Measurements from ENCODE around the gene KRT38. TPM values are rescaled to one million over a fixed set of nuclear protein-coding genes. Genes with fewer than 3 reads are reported as not detected.
A peak's percentile ranks its signal among the peaks of the same experiment; 100 is the strongest.

The KRT38 gene
- total RNA-seq, 1 donor from 2014 or later = not detected

DNA sequence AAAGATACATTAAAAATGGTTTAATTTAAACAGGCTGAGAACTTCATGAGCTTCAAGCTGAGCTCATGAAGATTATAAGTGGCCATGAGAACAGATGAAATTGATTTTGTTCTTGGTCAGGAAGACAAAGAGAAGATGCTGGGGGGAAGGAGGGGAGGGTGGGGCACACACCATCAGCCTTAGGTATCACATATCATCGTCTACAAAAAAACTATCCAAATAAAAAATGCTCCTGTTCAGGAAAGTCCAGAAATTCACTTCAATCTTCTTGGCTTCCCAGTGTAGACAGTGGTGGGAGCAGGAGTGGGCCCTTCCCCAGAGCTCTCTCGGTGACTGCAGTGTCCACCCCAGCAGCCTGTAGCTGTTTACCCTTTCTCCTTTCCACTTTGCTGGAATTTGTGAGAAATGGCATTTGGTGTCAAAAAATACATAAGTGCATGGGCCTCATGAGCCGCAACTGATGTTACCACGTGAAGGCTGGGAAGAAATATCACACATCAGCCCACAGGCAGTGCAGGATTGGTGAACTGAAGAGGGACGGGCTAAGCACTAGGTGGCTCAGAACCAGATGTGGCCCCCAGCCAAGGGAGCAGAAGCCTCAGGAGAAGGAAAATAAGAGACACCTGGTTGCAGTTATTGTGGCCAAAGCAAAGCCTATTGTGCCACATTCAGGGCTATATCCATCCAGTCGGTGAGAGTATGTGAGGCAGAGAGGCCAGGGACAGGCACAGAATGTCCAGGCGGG, 22.5 kb downstream of the KRT38 start:
- ATAC-seq (no peak), DNase-seq (no peak)
- Histone ChIP-seq H3K4me1 (no peaks in the 10 kb centered on the region), H3K27ac (no peak overlapping the region), H3K9me3 (no peaks in the 10 kb centered on the region), H3K27me3 (ENCODE audit: low read depth) (no peaks in the 10 kb centered on the region), H3K36me3 (no peaks in the 10 kb centered on the region), H3K4me3 (no peak overlapping the region)
- intact Hi-C loops (cut with DNase I) = no loop called here
- TF ChIP-seq, protein P1, sequence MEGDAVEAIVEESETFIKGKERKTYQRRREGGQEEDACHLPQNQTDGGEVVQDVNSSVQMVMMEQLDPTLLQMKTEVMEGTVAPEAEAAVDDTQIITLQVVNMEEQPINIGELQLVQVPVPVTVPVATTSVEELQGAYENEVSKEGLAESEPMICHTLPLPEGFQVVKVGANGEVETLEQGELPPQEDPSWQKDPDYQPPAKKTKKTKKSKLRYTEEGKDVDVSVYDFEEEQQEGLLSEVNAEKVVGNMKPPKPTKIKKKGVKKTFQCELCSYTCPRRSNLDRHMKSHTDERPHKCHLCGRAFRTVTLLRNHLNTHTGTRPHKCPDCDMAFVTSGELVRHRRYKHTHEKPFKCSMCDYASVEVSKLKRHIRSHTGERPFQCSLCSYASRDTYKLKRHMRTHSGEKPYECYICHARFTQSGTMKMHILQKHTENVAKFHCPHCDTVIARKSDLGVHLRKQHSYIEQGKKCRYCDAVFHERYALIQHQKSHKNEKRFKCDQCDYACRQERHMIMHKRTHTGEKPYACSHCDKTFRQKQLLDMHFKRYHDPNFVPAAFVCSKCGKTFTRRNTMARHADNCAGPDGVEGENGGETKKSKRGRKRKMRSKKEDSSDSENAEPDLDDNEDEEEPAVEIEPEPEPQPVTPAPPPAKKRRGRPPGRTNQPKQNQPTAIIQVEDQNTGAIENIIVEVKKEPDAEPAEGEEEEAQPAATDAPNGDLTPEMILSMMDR (IDR thresholded peaks at IDR 0.05) = no peak

DNA sequence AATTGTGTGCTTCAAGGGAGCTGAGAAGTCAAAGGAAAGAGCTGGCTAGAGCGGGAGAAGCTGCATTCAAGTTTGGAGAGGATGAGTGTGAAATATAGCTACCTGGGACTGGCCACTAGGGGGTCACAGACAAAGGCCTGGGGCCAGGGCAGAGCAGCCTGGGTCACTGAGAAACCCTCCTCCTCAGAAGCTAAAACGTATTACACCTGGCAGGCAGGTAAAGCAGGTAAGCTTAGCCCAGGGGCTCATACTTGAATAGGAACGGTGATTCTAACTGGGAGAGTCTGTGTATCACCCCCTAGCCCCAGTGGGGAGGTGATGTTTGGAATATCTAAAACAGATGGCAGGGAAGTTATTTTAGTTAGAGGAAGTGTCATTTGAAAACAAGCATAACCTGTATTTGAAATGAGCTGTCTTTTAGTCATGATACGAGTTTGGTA, 23.2 kb downstream of the KRT38 start:
- Histone ChIP-seq H3K4me3 (no peak overlapping the region), H3K36me3 (no peaks in the 10 kb centered on the region), H3K9me3 (no peaks in the 10 kb centered on the region), H3K27me3 (ENCODE audit: low read depth) (no peaks in the 10 kb centered on the region), H3K27ac (no peak overlapping the region), H3K4me1 (no peaks in the 10 kb centered on the region)
- intact Hi-C loops (cut with DNase I) = no loop called here
- TF ChIP-seq, protein P1 (IDR thresholded peaks at IDR 0.05) = peak; percentile 24
- ATAC-seq = no peak
- no peak for DNase-seq

DNA sequence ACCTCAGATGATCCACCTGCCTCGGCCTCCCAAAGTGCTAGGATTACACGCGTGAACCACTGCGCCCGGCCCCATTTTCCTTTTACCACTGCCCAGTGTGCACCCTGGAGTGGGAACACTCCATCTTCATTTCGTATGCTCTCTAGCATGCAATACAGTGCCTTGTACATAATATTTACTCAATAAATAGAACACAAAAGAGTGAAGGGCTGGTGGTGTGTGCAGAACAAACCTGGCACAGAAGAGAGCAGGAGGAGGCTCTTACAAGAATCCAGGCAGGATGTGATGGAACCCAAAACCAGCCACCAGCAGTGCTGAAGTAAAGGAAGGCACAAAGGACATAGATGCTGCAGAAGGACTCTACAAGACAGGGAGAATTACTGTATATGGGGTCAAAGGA, 23.7 kb downstream of the KRT38 start:
- DNase-seq (no peak), ATAC-seq (no peak)
- Histone ChIP-seq H3K9me3 (no peaks in the 10 kb centered on the region), H3K36me3 (no peaks in the 10 kb centered on the region), H3K27me3 (ENCODE audit: low read depth) (no peaks in the 10 kb centered on the region), H3K4me1 (no peaks in the 10 kb centered on the region), H3K4me3 (no peak overlapping the region), H3K27ac (no peak overlapping the region)
- intact Hi-C loops (cut with DNase I) = no loop called here
- TF ChIP-seq, protein P1 (IDR thresholded peaks at IDR 0.05) = no peak

DNA sequence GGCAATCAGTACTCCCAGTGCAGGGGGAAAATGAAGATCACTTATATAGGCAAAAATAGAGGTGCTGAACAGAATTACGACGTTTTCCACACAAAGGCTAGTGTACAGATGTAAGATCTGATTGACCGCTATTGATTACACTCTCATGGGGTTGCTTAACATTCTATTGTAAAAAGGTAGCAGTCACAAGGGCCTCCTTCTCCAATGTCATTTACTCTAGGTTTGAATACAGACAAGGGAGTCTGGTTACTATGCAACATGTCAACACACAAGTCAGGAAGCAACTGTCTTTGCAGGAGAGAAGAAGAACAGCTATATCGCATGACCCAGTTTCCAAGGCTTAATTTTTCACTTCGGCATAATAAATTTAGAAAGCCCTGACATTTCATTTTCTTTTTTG, 24.3 kb downstream of the KRT38 start:
- no peak for ATAC-seq
- H3K9me3 ChIP-seq = no peaks in the 10 kb centered on the region
- no peak overlapping the region for H3K4me3 ChIP-seq
- peak overlapping the region; percentile 39 for H3K27ac ChIP-seq
- DNase-seq = no peak
- H3K27me3 ChIP-seq (ENCODE audit: low read depth) = no peaks in the 10 kb centered on the region
- TF ChIP-seq, protein P1 (IDR thresholded peaks at IDR 0.05) = no peak
- H3K4me1 ChIP-seq = no peaks in the 10 kb centered on the region
- H3K36me3 ChIP-seq = no peaks in the 10 kb centered on the region
- intact Hi-C loops (cut with DNase I) = no loop called here

DNA sequence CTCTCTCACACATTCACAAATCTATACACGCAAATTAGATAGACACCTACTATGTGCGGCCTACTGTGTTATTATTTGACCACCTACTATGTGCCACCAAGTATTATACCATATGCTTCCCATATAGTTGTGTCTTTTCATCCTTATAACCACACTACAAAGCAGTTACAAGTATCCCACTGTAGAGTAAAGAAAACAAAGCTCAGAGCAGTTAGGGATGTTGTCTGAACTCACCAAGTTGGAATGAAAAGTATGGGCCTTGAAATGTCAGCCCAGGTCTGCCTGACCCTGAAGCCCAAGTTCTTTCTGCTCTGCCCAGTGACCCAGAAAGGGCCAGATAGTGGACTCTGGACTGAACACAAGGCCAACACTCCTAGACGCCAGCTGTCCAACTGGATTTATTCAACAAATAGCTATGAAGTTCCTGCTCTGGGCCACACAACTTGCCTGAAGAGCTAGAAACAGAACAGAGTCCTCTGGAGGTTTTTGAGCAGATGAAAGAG, 24.9 kb downstream of the KRT38 start:
- Histone ChIP-seq H3K9me3 (no peaks in the 10 kb centered on the region), H3K4me1 (no peaks in the 10 kb centered on the region), H3K4me3 (no peak overlapping the region), H3K27ac (peak overlapping the region; percentile 39), H3K27me3 (ENCODE audit: low read depth) (no peaks in the 10 kb centered on the region), H3K36me3 (no peaks in the 10 kb centered on the region)
- DNase-seq = no peak
- peak; percentile 67 to 76 for ATAC-seq
- intact Hi-C loops (cut with DNase I) = no loop called here
- TF ChIP-seq, protein P1 (IDR thresholded peaks at IDR 0.05) = no peak
